ENCODE measurements around the gene ELF2. TPM values are rescaled to one million over a fixed set of nuclear protein-coding genes. Genes with fewer than 3 reads are reported as not detected.
"Not testable (repeated sequence)": the region's sequence is repeated elsewhere in the genome, so short reads cannot be mapped to it uniquely, and the experiment has no call there.

Gene ELF2
- total and polyA plus RNA-seq, 2 donors (not counting 3 experiments of a cell fraction or from before 2014, with no cell fraction given): 16.4 to 35.1 TPM

GRCh38 chr4:139060591-139060990 lies 116.4 kb downstream of the ELF2 start:
- Histone ChIP-seq H3K4me1 (ENCODE audit: control insufficient read depth, extremely low read depth, insufficient read depth, low read length) (no peaks in the 10 kb centered on the region), H4K20me1 (replicated peaks; ENCODE audit: control insufficient read depth, extremely low read depth, insufficient read depth, low read length) (no peaks in the 10 kb centered on the region), H3K4me2 (ENCODE audit: insufficient read depth, low read length) (no peak overlapping the region), H3K4me3 (replicated peaks in 1 of 3; ENCODE audit: insufficient read depth in 1 of 3, low read depth in 1 of 3, low read length in 3 of 3) (no peak overlapping the region), H3K36me3 (ENCODE audit: control insufficient read depth in 2 of 2, extremely low read depth in 1 of 2, insufficient read depth in 2 of 2, low read length in 2 of 2) (peaks cover 13 to 14% of the 10 kb centered on the region in 2 experiments), H3K79me2 (ENCODE audit: control insufficient read depth, insufficient read depth, low read length) (peaks cover 4% of the 10 kb centered on the region), H2AFZ (ENCODE audit: low read depth, low read length) (no peak overlapping the region), H3K9me1 (replicated peaks; ENCODE audit: control insufficient read depth, extremely low read depth, insufficient read depth, low read length) (no peaks in the 10 kb centered on the region), H3K27me3 (ENCODE audit: control insufficient read depth in 2 of 2, insufficient read depth in 2 of 2, low read length in 2 of 2) (no peaks in the 10 kb centered on the region), H3K9ac (replicated peaks; ENCODE audit: extremely low read depth, insufficient read depth, low read length) (no peak overlapping the region), H3K27ac (ENCODE audit: insufficient read depth, low read depth, low read length) (no peak overlapping the region), H3K9me3 (replicated peaks; ENCODE audit: control insufficient read depth, insufficient read depth, low read length) (no peaks in the 10 kb centered on the region)
- FAIRE-seq (no peak), DNase-seq (ENCODE audit: low read depth, low spot score) (no peak)
- dilution Hi-C loops (cut with MboI; ENCODE audit: extremely low pct_ligation_motif_present, low sequenced_read_pairs): no loop called here
- intact Hi-C loops (cut with micrococcal nuclease): no loop called here
- CTCF ChIA-PET: no interaction called here
- BruUV-seq (replicated peaks): no TSS peak
- TF ChIP-seq CTCF (IDR thresholded peaks at IDR 0.05; ENCODE audit: extremely low read depth in 1 of 2, insufficient read depth in 1 of 2, low read depth in 1 of 2, low read length in 2 of 2) (no peak), JUN (IDR thresholded peaks at IDR 0.05; ENCODE audit: borderline replicate concordance, insufficient read depth, insufficient read length, low read depth) (no peak), MYC (IDR thresholded peaks at IDR 0.05; ENCODE audit: low read depth, low read length) (no peak), POLR2AphosphoS5 (IDR thresholded peaks at IDR 0.05; ENCODE audit: insufficient read depth, low read depth, low read length) (no peak), POLR2A (IDR thresholded peaks at IDR 0.05; ENCODE audit: low read depth, low read length) (no peak), EZH2 (IDR thresholded peaks at IDR 0.05; ENCODE audit: borderline replicate concordance, low read depth, low read length, severe bottlenecking) (no peak), MAX (IDR thresholded peaks at IDR 0.05; ENCODE audit: insufficient read depth, insufficient read length) (no peak), FOS (IDR thresholded peaks at IDR 0.05; ENCODE audit: borderline replicate concordance, insufficient read depth, low read length) (no peak), GATA2 (IDR thresholded peaks at IDR 0.05; ENCODE audit: insufficient read depth, insufficient read length, low read depth, low read length) (no peak)
- POLR2A ChIA-PET: no interaction called here

- H3K9me1 ChIP-seq (replicated peaks; ENCODE audit: control insufficient read depth, extremely low read depth, insufficient read depth, low read length); H3K4me3 ChIP-seq (replicated peaks in 1 of 3; ENCODE audit: insufficient read depth in 1 of 3, low read depth in 1 of 3, low read length in 3 of 3); H3K9me3 ChIP-seq (replicated peaks; ENCODE audit: control insufficient read depth, insufficient read depth, low read length); H3K9ac ChIP-seq (replicated peaks; ENCODE audit: extremely low read depth, insufficient read depth, low read length); H3K27me3 ChIP-seq (ENCODE audit: control insufficient read depth in 2 of 2, insufficient read depth in 2 of 2, low read length in 2 of 2); dilution Hi-C loops (cut with MboI; ENCODE audit: extremely low pct_ligation_motif_present, low sequenced_read_pairs); H3K27ac ChIP-seq (ENCODE audit: insufficient read depth, low read depth, low read length); POLR2A ChIA-PET; DNase-seq (ENCODE audit: low read depth, low spot score); intact Hi-C loops (cut with micrococcal nuclease); H2AFZ ChIP-seq (ENCODE audit: low read depth, low read length); H3K79me2 ChIP-seq (ENCODE audit: control insufficient read depth, insufficient read depth, low read length); FAIRE-seq; H3K4me1 ChIP-seq (ENCODE audit: control insufficient read depth, extremely low read depth, insufficient read depth, low read length); H3K4me2 ChIP-seq (ENCODE audit: insufficient read depth, low read length); H4K20me1 ChIP-seq (replicated peaks; ENCODE audit: control insufficient read depth, extremely low read depth, insufficient read depth, low read length): not testable (repeated sequence)
- TSS peak; percentile 11 for BruUV-seq (replicated peaks)
- CTCF ChIA-PET: interaction anchor here (1.4 kb wide), 1 partner anchor 29 kb away, joined by 8 read pairs; no protein-coding TSS in a partner anchor
- peaks cover 9 to 14% of the 10 kb centered on the region in 2 experiments for H3K36me3 ChIP-seq (ENCODE audit: control insufficient read depth in 2 of 2, extremely low read depth in 1 of 2, insufficient read depth in 2 of 2, low read length in 2 of 2)
Measured at GRCh38 chr4:139059026-139059425, 118.0 kb downstream of the ELF2 start.
